GM12874 (cell line): Measurements from ENCODE around the gene DDX25.

Source experiments
- CTCF ChIP-seq: IDR thresholded peaks from 2 replicates; pipeline ENCODE4 v1.5.1; 2011; ENCODE audit warnings: low read depth, mild to moderate bottlenecking, control low read depth, low read length, moderate library complexity; ENCODE audit not compliant: insufficient read depth

Gene DDX25

GRCh38 chr11:125881291-125881690, 23.0 kb upstream of the DDX25 start:
- TF ChIP-seq CTCF: no peak

GRCh38 chr11:125883375-125883774, 20.9 kb upstream of the DDX25 start:
- no peak for TF ChIP-seq CTCF

- no peak for TF ChIP-seq CTCF
Measured at GRCh38 chr11:125886997-125887372, 17.3 kb upstream of the DDX25 start.

- 0 out of 2 replicates have a peak, but pooled peaks have one; percentile 23 for TF ChIP-seq CTCF
Measured at GRCh38 chr11:125887373-125888324, 16.7 kb upstream of the DDX25 start, which contains the start of gene HYLS1. Gene HYLS1, plus strand, starts transcription at chr11:125887668. Its CDS starts 11,701 bp downstream, at chr11:125899369.

GRCh38 chr11:125890447-125891100, 13.7 kb upstream of the DDX25 start:
- no peak for TF ChIP-seq CTCF

- TF ChIP-seq CTCF: no peak
Measured at GRCh38 chr11:125892071-125892470, 12.2 kb upstream of the DDX25 start.

- TF ChIP-seq CTCF: no peak
Measured at GRCh38 chr11:125892994-125893393, 11.3 kb upstream of the DDX25 start.
